HFFc6 (cell line): ENCODE results near the gene ATP2A1. TPM values are rescaled to one million over a fixed set of nuclear protein-coding genes. Genes with fewer than 3 reads are reported as not detected.

ENCODE experiments used
- DNase-seq: peaks from one replicate; pipeline ENCODE4 v3.0.0-alpha.2; 2018
- H3K27ac Mint-ChIP-seq: 2 replicates; pipeline ENCODE4 v1.8.0; 2020; ENCODE audit warnings: mild to moderate bottlenecking, mixed read lengths
- H3K27me3 Mint-ChIP-seq: 2 replicates; pipeline ENCODE4 v1.8.0; 2021; ENCODE audit warnings: mild to moderate bottlenecking, moderate library complexity, mixed read lengths; ENCODE audit not compliant: insufficient read depth
- H3K36me3 Mint-ChIP-seq: 2 replicates; pipeline ENCODE4 v1.8.0; 2021; ENCODE audit warnings: low read depth, mixed read lengths
- H3K4me1 Mint-ChIP-seq: 2 replicates; pipeline ENCODE4 v1.8.0; 2020; ENCODE audit warnings: low read depth, mixed read lengths
- H3K4me3 Mint-ChIP-seq: 2 replicates; pipeline ENCODE4 v1.8.0; 2020; ENCODE audit warnings: mild to moderate bottlenecking, moderate library complexity, mixed read lengths
- H3K9me3 Mint-ChIP-seq: 2 replicates; pipeline ENCODE4 v1.8.0; 2020; ENCODE audit warnings: mild to moderate bottlenecking, mixed read lengths
- total RNA-seq, 6 experiments: library from RNA; stranded (reverse); fragmentation: NEBNext Ultra II Directional; extraction: Animal tissue kit (Norgen Biotek cat#: 25700); gene quantifications; 2 replicates in 1 of 6; 3 replicates in 5 of 6; pipeline ENCODE4 v1.2.3, GENCODE V29; 2021
- TF ChIP-seq, protein P1 (sequence below): fragments of 200-600 bp; sonication (generic); IDR thresholded peaks from 2 replicates; pipeline ENCODE4 v1.5.0; 2021; ENCODE audit warnings: antibody characterized with exemption, mild to moderate bottlenecking

The ATP2A1 gene
- total RNA-seq, 6 experiments from 2014 or later: 0.26 to 0.85 (median 0.54) TPM

DNA sequence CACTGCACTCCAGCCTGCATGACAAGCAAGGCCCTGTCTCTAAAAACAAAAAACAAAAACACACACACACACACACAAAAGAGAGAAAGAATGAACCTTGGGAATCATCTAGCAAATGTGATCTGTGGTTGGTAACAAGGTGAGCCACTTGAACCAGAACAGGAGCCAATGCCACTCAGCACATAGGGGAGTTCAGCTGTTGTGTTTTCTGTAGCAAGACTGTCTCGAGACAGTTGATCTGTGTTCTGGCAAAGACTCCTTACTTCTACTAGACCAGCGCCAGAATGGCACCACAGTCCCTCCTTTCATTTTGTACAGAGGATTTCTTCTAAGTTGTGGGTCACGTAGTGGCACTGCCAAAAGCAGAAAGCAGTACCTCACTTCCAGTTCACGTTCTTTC lies 20.7 kb downstream of the ATP2A1 start:
- H3K27ac Mint-ChIP-seq: no peak overlapping the region
- H3K27me3 Mint-ChIP-seq: peaks cover 4% of the 10 kb centered on the region; the same call in 1 of the 2 replicates
- no peaks in the 10 kb centered on the region for H3K9me3 Mint-ChIP-seq
- no peaks in the 10 kb centered on the region for H3K36me3 Mint-ChIP-seq
- TF ChIP-seq, protein P1, sequence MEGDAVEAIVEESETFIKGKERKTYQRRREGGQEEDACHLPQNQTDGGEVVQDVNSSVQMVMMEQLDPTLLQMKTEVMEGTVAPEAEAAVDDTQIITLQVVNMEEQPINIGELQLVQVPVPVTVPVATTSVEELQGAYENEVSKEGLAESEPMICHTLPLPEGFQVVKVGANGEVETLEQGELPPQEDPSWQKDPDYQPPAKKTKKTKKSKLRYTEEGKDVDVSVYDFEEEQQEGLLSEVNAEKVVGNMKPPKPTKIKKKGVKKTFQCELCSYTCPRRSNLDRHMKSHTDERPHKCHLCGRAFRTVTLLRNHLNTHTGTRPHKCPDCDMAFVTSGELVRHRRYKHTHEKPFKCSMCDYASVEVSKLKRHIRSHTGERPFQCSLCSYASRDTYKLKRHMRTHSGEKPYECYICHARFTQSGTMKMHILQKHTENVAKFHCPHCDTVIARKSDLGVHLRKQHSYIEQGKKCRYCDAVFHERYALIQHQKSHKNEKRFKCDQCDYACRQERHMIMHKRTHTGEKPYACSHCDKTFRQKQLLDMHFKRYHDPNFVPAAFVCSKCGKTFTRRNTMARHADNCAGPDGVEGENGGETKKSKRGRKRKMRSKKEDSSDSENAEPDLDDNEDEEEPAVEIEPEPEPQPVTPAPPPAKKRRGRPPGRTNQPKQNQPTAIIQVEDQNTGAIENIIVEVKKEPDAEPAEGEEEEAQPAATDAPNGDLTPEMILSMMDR: no peak
- H3K4me3 Mint-ChIP-seq: no peak overlapping the region
- H3K4me1 Mint-ChIP-seq: no peaks in the 10 kb centered on the region
- DNase-seq: no peak

DNA sequence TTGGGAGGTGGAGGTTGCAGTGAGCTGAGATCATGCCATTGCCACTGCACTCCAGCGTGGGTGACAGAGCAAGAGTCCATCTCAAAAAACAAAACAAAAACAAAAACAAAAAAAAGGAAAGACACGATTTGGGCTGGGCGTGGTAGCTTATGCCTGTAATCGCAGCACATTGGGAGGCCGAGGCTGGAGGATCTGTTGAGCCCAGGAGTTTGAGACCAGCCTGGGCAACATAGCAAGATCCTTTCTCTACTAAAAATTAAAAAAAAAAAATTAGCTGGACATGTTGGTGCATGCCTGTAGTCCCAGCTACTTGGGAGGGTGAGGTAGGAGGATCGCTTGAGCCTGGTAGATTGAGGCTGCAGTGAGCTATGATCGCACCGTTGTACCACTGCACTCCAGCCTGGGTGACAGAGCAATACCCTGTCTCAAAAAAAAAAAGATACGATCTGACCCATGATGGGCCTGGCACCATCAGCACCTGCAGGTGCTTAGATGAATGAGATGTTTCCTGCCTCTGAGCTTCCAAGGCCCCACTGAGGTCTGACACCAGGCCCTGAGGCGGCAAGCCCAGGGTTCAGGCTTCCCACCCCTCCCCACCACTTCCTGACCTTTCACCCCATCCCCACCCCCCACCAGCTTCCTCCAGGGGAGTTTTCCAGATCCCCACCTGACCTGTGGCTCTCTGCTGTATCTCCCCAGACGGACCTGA lies 21.7 kb downstream of the ATP2A1 start:
- DNase-seq: no peak
- Mint-ChIP-seq H3K27me3 (peaks cover 4% of the 10 kb centered on the region; the same call in 1 of the 2 replicates), H3K36me3 (no peaks in the 10 kb centered on the region), H3K4me3 (no peak overlapping the region), H3K27ac (no peak overlapping the region), H3K4me1 (no peaks in the 10 kb centered on the region), H3K9me3 (no peaks in the 10 kb centered on the region)
- TF ChIP-seq, protein P1: no peak

DNA sequence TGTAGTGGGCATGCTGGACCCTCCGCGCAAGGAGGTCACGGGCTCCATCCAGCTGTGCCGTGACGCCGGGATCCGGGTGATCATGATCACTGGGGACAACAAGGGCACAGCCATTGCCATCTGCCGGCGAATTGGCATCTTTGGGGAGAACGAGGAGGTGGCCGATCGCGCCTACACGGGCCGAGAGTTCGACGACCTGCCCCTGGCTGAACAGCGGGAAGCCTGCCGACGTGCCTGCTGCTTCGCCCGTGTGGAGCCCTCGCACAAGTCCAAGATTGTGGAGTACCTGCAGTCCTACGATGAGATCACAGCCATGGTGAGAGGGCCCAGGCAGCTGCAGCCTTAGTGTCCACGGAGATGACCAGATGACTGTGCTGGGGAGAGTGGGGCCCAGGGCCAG lies 22.3 kb downstream of the ATP2A1 start:
- Mint-ChIP-seq H3K4me1 (no peaks in the 10 kb centered on the region), H3K9me3 (no peaks in the 10 kb centered on the region), H3K4me3 (no peak overlapping the region; the same call in 1 of the 2 replicates), H3K27me3 (peaks cover 4% of the 10 kb centered on the region; the same call in 1 of the 2 replicates), H3K36me3 (no peaks in the 10 kb centered on the region), H3K27ac (no peak overlapping the region)
- DNase-seq: no peak
- TF ChIP-seq, protein P1: no peak

- Mint-ChIP-seq H3K9me3 (no peaks in the 10 kb centered on the region), H3K4me1 (no peaks in the 10 kb centered on the region), H3K4me3 (no peak overlapping the region), H3K27ac (no peak overlapping the region), H3K36me3 (no peaks in the 10 kb centered on the region), H3K27me3 (peaks cover 4% of the 10 kb centered on the region; the same call in 1 of the 2 replicates)
- no peak for DNase-seq
- TF ChIP-seq, protein P1: no peak
Measured at GRCh38 chr16:28901862-28902261, 23.6 kb downstream of the ATP2A1 start.

DNA sequence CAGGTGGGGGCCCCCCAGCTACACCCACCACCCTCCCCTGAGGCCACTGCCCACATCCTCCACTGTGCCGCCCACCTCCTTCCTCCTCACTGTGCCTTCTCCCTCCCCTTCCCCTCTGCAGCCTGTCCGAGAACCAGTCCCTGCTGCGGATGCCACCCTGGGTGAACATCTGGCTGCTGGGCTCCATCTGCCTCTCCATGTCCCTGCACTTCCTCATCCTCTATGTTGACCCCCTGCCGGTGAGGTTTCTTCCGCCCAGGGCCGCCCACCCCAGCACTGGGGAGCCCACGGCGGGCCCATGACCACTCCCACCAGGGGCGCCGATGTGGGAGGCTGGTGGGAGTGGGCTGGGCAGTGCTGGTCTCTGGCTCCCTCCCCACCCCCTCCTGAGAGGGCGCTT lies 24.6 kb downstream of the ATP2A1 start:
- TF ChIP-seq, protein P1: no peak
- no peak for DNase-seq
- Mint-ChIP-seq H3K36me3 (no peaks in the 10 kb centered on the region), H3K4me3 (no peak overlapping the region), H3K27ac (no peak overlapping the region), H3K4me1 (no peaks in the 10 kb centered on the region), H3K9me3 (no peaks in the 10 kb centered on the region), H3K27me3 (peaks cover 4% of the 10 kb centered on the region; the same call in 1 of the 2 replicates)
